Thoracic aorta (tissue), 2 donors: ENCODE data around the gene KLHL30. TPM values are rescaled to one million over a fixed set of nuclear protein-coding genes. Genes with fewer than 3 reads are reported as not detected.

ENCODE experiments used
- ATAC-seq: fragments of 150-250 bp; one replicate; pipeline ENCODE4 v1.8.0; 2017; ENCODE audit warnings: low read depth; ENCODE audit not compliant: insufficient number of reproducible peaks, low FRiP score
- DNase-seq: peaks from one replicate; pipeline ENCODE4 v3.0.0-alpha.2; 2020; ENCODE audit warnings: low spot score
- H3K27ac ChIP-seq, 2 donors: fragments of 200-600 bp; sonication (generic); 1 replicate in 1 of 2; 2 replicates in 1 of 2; pipeline ENCODE4 v1.5.1; 2016; ENCODE audit warnings: mild to moderate bottlenecking in 2 of 2, moderate library complexity in 2 of 2
- H3K27me3 ChIP-seq: fragments of 200-600 bp; sonication (generic); replicated peaks from 2 replicates; pipeline ENCODE4 v1.6.0; 2016; ENCODE audit warnings: mild to moderate bottlenecking; ENCODE audit not compliant: insufficient read depth
- H3K36me3 ChIP-seq: fragments of 200-600 bp; sonication (generic); one replicate; pipeline ENCODE4 v1.5.1; 2016
- H3K4me1 ChIP-seq, 2 donors: fragments of 200-600 bp; sonication (generic); 1 replicate in 1 of 2; 2 replicates in 1 of 2; pipeline versions ENCODE4 v1.5.1 to v1.6.0; 2016; ENCODE audit warnings: low read depth in 2 of 2, mild to moderate bottlenecking in 1 of 2; ENCODE audit not compliant: control insufficient read depth in 1 of 2
- H3K4me3 ChIP-seq: fragments of 200-600 bp; sonication (generic); 2 replicates; pipeline ENCODE4 v1.5.1; 2016; ENCODE audit warnings: mild to moderate bottlenecking
- H3K9me3 ChIP-seq: fragments of 200-600 bp; sonication (generic); 2 replicates; pipeline ENCODE4 v1.5.1; 2016
- CTCF ChIP-seq: fragments of 200-600 bp; sonication (generic); IDR thresholded peaks from one replicate; pipeline ENCODE4 v1.5.1; 2019; ENCODE audit warnings: antibody characterized with exemption
- total RNA-seq, 2 donors: library from RNA; depleted of rRNA; stranded (reverse); fragments of >200 nt; gene quantifications; one replicate each; pipeline versions ENCODE4 v1.1.0 to v1.2.3, GENCODE V29; 2016

Gene KLHL30
- total RNA-seq, 2 donors from 2014 or later = 18.3 to 33.4 TPM

- DNase-seq (no peak), ATAC-seq (no peak)
- Histone ChIP-seq H3K4me1 (peaks cover 0 to 38% of the 10 kb centered on the region in 2 donors), H3K27me3 (no peaks in the 10 kb centered on the region), H3K4me3 (peak overlapping the region; percentile 64), H3K27ac (no peak overlapping the region), H3K9me3 (no peaks in the 10 kb centered on the region), H3K36me3 (no peaks in the 10 kb centered on the region)
- TF ChIP-seq CTCF = no peak
Observed at GRCh38 chr2:238159661-238160205, 21.3 kb downstream of the KLHL30 start.

GRCh38 chr2:238160206-238161129, 22.0 kb downstream of the KLHL30 start:
- Histone ChIP-seq H3K4me3 (no peak overlapping the region), H3K36me3 (no peaks in the 10 kb centered on the region), H3K4me1 (peaks cover 0 to 31% of the 10 kb centered on the region in 2 donors), H3K27me3 (no peaks in the 10 kb centered on the region), H3K9me3 (no peaks in the 10 kb centered on the region), H3K27ac (no peak overlapping the region)
- DNase-seq = no peak
- no peak for TF ChIP-seq CTCF
- no peak for ATAC-seq

- ATAC-seq (no peak), DNase-seq (no peak)
- Histone ChIP-seq H3K4me3 (no peak overlapping the region), H3K9me3 (no peaks in the 10 kb centered on the region), H3K27me3 (no peaks in the 10 kb centered on the region), H3K36me3 (no peaks in the 10 kb centered on the region), H3K27ac (no peak overlapping the region), H3K4me1 (peaks cover 0 to 28% of the 10 kb centered on the region in 2 donors)
- no peak for TF ChIP-seq CTCF
Observed at GRCh38 chr2:238161291-238162051, 23.0 kb downstream of the KLHL30 start.

- no peak for DNase-seq
Observed at GRCh38 chr2:238162251-238162845, 23.9 kb downstream of the KLHL30 start.

More at GRCh38 chr2:238162251-238162845, 23.9 kb downstream of the KLHL30 start:
- H3K27ac ChIP-seq = no peak overlapping the region
- ATAC-seq = no peak
- peaks cover 0 to 28% of the 10 kb centered on the region in 2 donors for H3K4me1 ChIP-seq
- TF ChIP-seq CTCF = no peak
- no peaks in the 10 kb centered on the region for H3K36me3 ChIP-seq
- no peaks in the 10 kb centered on the region for H3K9me3 ChIP-seq
- no peak overlapping the region for H3K4me3 ChIP-seq
- H3K27me3 ChIP-seq = no peaks in the 10 kb centered on the region
